Spinal cord (tissue), 10 donors: ENCODE results near the gene MRPS10. TPM values are rescaled to one million over a fixed set of nuclear protein-coding genes. Genes with fewer than 3 reads are reported as not detected.
"Not testable (repeated sequence)": the region's sequence is repeated elsewhere in the genome, so short reads cannot be mapped to it uniquely, and the experiment has no call there.

Experiments used
- DNase-seq, 6 donors: peaks; one replicate each; pipeline versions ENCODE4 v3.0.0 to v3.0.0-alpha.2; 2013 to 2015; ENCODE audit warnings: low spot score in 6 of 6, low read depth in 4 of 6
- H3K27ac ChIP-seq: one replicate; pipeline ENCODE4 v1.5.1; 2013; ENCODE audit warnings: low read depth, low read length, control low read depth
- H3K27me3 ChIP-seq: one replicate; pipeline ENCODE4 v1.6.1; 2013; ENCODE audit warnings: low read length; ENCODE audit not compliant: control insufficient read depth, insufficient read depth
- H3K36me3 ChIP-seq: one replicate; pipeline ENCODE4 v1.6.1; 2013; ENCODE audit warnings: low read length; ENCODE audit not compliant: control insufficient read depth, insufficient read depth
- H3K4me1 ChIP-seq: one replicate; pipeline ENCODE4 v1.6.1; 2013; ENCODE audit warnings: low read length; ENCODE audit not compliant: control insufficient read depth, insufficient read depth
- H3K4me3 ChIP-seq: one replicate; pipeline ENCODE4 v1.5.1; 2013; ENCODE audit warnings: low read depth, low read length, control low read depth
- H3K9me3 ChIP-seq: one replicate; pipeline ENCODE4 v1.6.1; 2013; ENCODE audit warnings: low read length; ENCODE audit not compliant: control insufficient read depth, insufficient read depth
- WGBS: methylation state at CpG from one replicate; pipeline ENCODE4 v1.1.5; 2013; ENCODE audit warnings: missing lambda C conversion rate; ENCODE audit not compliant: insufficient coverage; 5-methylcytosine and 5-hydroxymethylcytosine counted together
- polyA plus RNA-seq, 2 donors: library from polyadenylated mRNA; unstranded; fragments of 120-200 nt; gene quantifications; one replicate each; pipeline ENCODE4 v1.2.1, GENCODE V29; 2013; ENCODE audit not compliant: insufficient read length in 2 of 2
- total RNA-seq, 2 donors: library from RNA; depleted of rRNA in 1 of 2; stranded (reverse); fragments of 120-200 nt in 1 of 2; fragments of >200 nt in 1 of 2; gene quantifications; one replicate each; pipeline versions ENCODE4 v1.2.3 to v1.2.4, GENCODE V29; 2013 to 2014
- donor health status: healthy.

MRPS10 gene
- total and polyA plus RNA-seq, 4 donors, result 28.8 to 45.3 (median 30.0) TPM

GRCh38 chr6:42217157-42217518 is 523 bp downstream of the MRPS10 start:
- Histone ChIP-seq H3K36me3 (peaks cover 13% of the 10 kb centered on the region), H3K4me1 (peaks cover 10% of the 10 kb centered on the region), H3K27me3 (no peaks in the 10 kb centered on the region), H3K27ac (peak overlapping the region; percentile 79), H3K4me3 (peak overlapping the region; percentile 90), H3K9me3 (no peaks in the 10 kb centered on the region)
- DNase-seq, result no peak
- WGBS, result 30% methylated on average over 2 of the region's 5 CpGs

DNA sequence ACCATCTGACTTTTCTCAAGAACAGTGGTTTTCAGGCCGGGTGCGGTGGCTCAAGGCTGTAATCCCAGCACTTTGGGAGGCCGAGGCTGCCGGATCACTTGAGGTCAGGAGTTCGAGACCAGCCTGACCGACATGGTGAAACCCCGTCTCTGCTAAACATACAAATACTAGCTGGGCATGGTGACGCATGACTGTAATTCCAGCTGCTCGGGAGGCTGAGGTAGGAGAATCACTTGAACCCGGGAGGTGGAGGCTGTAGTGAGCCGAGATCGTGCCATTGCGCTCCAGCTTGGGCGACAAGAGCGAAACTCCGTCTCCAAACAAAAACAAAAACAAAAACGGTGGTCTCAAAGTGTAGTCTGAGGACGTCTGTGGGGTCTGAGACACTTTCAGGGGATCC is 1.2 kb downstream of the MRPS10 start:
- not testable (repeated sequence) for DNase-seq
- 96% methylated on average over 8 of the region's 18 CpGs for WGBS

DNA sequence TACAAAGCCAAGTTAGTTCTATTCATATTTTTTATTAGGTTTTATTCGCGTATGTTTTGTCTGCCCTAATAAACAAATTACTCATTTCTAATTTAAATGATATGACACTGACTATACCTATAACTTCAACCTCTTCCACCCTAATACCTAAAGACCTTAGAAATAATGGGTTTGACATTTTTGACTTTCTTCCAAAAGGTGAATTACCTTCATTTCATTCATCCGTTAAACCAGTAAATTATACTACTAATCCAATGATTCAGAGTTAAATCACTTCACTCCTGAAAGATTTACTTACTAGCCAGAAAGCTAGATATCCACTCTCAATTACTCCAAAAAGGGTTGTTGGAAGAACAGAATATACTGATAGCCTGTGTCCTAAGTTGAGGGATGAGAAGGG is 5.2 kb downstream of the MRPS10 start:
- Histone ChIP-seq H3K36me3 (peaks cover 36% of the 10 kb centered on the region), H3K27ac (no peak overlapping the region), H3K4me3 (no peak overlapping the region), H3K4me1 (peaks cover 10% of the 10 kb centered on the region), H3K9me3 (no peaks in the 10 kb centered on the region), H3K27me3 (no peaks in the 10 kb centered on the region)
- DNase-seq, result no peak
- no CpG with 5 or more reads among the region's 3 CpGs for WGBS

More for the DNA sequence above, 1.2 kb downstream of the MRPS10 start:
- H3K27ac ChIP-seq, H3K27me3 ChIP-seq, H3K4me1 ChIP-seq, H3K4me3 ChIP-seq, H3K9me3 ChIP-seq: not testable (repeated sequence)
- H3K36me3 ChIP-seq, result peaks cover 13% of the 10 kb centered on the region

GRCh38 chr6:42211726-42212125 is 5.9 kb downstream of the MRPS10 start:
- Histone ChIP-seq H3K27me3 (no peaks in the 10 kb centered on the region), H3K4me1 (peaks cover 10% of the 10 kb centered on the region), H3K27ac (no peak overlapping the region), H3K36me3 (peaks cover 36% of the 10 kb centered on the region), H3K4me3 (no peak overlapping the region), H3K9me3 (no peaks in the 10 kb centered on the region)
- WGBS, result 100% methylated on average over 2 of the region's 6 CpGs
- no peak for DNase-seq

GRCh38 chr6:42210551-42210950 is 7.1 kb downstream of the MRPS10 start:
- no CpG with 5 or more reads among the region's 1 CpG for WGBS
- peaks cover 31% of the 10 kb centered on the region for H3K36me3 ChIP-seq
- peaks cover 3% of the 10 kb centered on the region for H3K4me1 ChIP-seq
- no peak overlapping the region for H3K27ac ChIP-seq
- H3K9me3 ChIP-seq, result no peaks in the 10 kb centered on the region
- peak in 1 of 6 donors; percentile 31 for DNase-seq
- no peaks in the 10 kb centered on the region for H3K27me3 ChIP-seq
- H3K4me3 ChIP-seq, result no peak overlapping the region

- DNase-seq, H3K4me1 ChIP-seq, H3K27me3 ChIP-seq, H3K9me3 ChIP-seq, H3K4me3 ChIP-seq, H3K27ac ChIP-seq: not testable (repeated sequence)
- 80% methylated on average over 1 of the region's 2 CpGs for WGBS
- H3K36me3 ChIP-seq, result peaks cover 36% of the 10 kb centered on the region
Measured at GRCh38 chr6:42207559-42207958, 10.1 kb downstream of the MRPS10 start.

- no peaks in the 10 kb centered on the region for H3K27me3 ChIP-seq
- H3K9me3 ChIP-seq, result no peaks in the 10 kb centered on the region
- H3K36me3 ChIP-seq, result peaks cover 31% of the 10 kb centered on the region
- no peaks in the 10 kb centered on the region for H3K4me1 ChIP-seq
- no peak overlapping the region for H3K4me3 ChIP-seq
- WGBS, result 100% methylated on average over 3 of the region's 4 CpGs
- no peak overlapping the region for H3K27ac ChIP-seq
- DNase-seq, result no peak
Measured at GRCh38 chr6:42204768-42205282, 12.8 kb downstream of the MRPS10 start.

- no peak for DNase-seq
- Histone ChIP-seq H3K4me1 (no peaks in the 10 kb centered on the region), H3K36me3 (peaks cover 16% of the 10 kb centered on the region), H3K9me3 (no peaks in the 10 kb centered on the region), H3K4me3 (no peak overlapping the region), H3K27ac (no peak overlapping the region), H3K27me3 (no peaks in the 10 kb centered on the region)
- WGBS, result 100% methylated on average over 1 of the region's 3 CpGs
Measured at GRCh38 chr6:42203183-42203582, 14.5 kb downstream of the MRPS10 start.

DNA sequence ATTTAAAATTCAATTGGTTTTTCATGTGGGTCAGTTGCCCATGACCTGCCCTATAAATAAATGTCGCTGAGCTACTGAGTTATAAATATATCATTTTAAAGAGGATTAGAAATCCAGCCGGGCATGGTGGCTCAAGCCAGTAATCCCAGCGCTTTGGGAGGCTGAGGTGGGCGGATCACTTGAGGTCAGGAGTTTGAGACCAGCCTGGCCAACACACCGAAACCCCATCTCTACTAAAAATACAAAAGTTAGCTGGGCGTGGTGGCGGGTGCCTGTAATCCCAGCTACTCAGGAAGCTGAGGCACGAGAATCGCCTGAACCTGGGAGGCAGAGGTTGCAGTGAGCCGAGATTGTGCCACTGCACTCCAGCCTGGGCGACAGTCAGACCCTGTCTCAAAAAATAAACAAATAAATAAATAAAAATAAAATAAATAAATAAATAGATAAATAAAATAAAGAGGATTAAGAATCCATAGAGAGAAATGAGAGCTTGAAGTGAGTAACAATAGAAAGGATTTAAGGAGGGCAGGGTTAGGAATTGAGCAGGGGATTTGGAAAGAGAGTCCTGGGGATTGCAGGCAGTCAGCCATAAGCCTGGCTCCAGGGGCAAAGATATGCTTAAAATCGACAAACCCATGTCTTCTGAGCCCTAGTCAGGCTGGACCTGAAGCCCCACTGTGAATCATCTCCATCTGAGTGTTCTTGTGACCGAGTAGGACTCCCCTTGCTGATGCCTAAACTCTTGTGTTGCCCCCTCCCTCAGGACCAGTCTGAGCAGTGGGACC is 15.3 kb downstream of the MRPS10 start:
- H3K9me3 ChIP-seq, H3K27me3 ChIP-seq, DNase-seq, H3K27ac ChIP-seq, H3K4me1 ChIP-seq, H3K4me3 ChIP-seq: not testable (repeated sequence)
- peaks cover 16% of the 10 kb centered on the region for H3K36me3 ChIP-seq
- 75% methylated on average over 3 of the region's 13 CpGs for WGBS

DNA sequence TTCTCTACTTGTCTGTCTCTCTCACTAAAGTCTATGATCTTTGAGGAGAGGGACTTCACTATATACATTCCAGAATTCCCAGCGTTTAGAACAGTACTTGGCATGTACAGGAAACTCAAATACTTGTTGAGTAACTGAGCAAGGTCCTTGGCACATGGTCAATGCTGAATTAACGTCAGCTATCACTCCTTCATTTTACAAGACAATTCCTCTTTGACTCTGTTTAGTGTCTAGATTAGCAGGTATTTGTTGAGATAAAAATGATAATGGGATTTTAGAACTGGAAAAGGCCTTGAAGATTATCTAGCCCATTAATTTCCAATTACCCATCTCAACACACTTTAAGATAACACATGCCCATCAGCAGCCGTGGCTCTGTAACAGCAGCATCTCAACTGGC is 16.3 kb downstream of the MRPS10 start:
- no peaks in the 10 kb centered on the region for H3K27me3 ChIP-seq
- no peaks in the 10 kb centered on the region for H3K9me3 ChIP-seq
- whole genome bisulfite sequencing, result no CpG with 5 or more reads among the region's 3 CpGs
- peaks cover 16% of the 10 kb centered on the region for H3K36me3 ChIP-seq
- H3K4me3 ChIP-seq, result no peak overlapping the region
- H3K4me1 ChIP-seq, result no peaks in the 10 kb centered on the region
- DNase-seq, result no peak
- no peak overlapping the region for H3K27ac ChIP-seq
